GM19035 (cell line): Measurements from ENCODE around the gene ANKS1B.
A peak's percentile ranks its signal among the peaks of the same experiment; 100 is the strongest.
"Not testable (repeated sequence)": the region's sequence is repeated elsewhere in the genome, so short reads cannot be mapped to it uniquely, and the experiment has no call there.

ENCODE experiments used
- ATAC-seq: cut with Tn5 transposase; IDR thresholded peaks from one replicate; pipeline ENCODE4 v1.9.1; 2021; ENCODE audit not compliant: unreplicated experiment

ANKS1B gene

DNA sequence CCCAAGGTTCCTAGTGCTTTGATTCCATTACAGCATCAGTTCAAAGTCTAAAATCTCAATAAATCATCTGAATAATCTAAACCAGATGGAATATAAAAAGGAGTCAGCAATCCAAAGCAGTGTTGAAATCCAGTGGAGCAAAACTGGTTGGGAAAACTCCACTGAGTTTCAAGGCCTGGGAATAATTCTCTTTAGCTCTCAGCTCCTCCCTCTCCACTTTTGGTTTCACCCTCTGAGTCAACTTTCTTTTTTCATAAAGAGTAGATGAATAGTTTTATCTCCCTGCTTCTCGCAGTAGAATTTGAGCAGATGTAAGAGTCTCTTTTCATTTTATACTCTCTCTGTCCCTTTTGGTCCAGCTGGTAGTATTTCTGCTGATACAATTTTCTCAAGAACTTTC, 1001.1 kb downstream of the ANKS1B start:
- no peak for ATAC-seq

GRCh38 chr12:98980508-98980907, 1004.2 kb downstream of the ANKS1B start:
- ATAC-seq, result no peak

DNA sequence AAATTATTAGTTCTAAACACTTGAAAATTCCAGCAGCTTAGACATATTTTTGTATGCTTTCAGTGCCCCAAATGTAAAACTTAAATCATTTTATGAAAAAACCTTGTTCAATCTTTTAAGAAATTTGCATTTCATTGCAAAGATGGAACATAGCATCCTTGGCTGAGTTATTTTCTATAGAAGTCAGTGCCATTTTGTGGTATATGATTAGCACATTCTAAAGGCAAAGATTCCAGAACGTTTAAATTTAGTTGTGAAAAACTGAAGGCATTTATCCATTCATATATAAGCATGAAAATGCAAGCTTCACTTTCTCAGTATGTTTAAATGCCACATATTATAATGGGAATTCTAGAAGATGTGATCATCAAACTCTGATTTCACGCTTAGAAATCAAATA, 1007.5 kb downstream of the ANKS1B start:
- no peak for ATAC-seq

- ATAC-seq, result no peak
Observed at GRCh38 chr12:98974767-98975381, 1009.9 kb downstream of the ANKS1B start.

- no peak for ATAC-seq
Observed at GRCh38 chr12:98973395-98973794, 1011.3 kb downstream of the ANKS1B start.

- no peak for ATAC-seq
Observed at GRCh38 chr12:98970950-98971349, 1013.8 kb downstream of the ANKS1B start.

- ATAC-seq, result no peak
Observed at GRCh38 chr12:98970210-98970609, 1014.5 kb downstream of the ANKS1B start.

DNA sequence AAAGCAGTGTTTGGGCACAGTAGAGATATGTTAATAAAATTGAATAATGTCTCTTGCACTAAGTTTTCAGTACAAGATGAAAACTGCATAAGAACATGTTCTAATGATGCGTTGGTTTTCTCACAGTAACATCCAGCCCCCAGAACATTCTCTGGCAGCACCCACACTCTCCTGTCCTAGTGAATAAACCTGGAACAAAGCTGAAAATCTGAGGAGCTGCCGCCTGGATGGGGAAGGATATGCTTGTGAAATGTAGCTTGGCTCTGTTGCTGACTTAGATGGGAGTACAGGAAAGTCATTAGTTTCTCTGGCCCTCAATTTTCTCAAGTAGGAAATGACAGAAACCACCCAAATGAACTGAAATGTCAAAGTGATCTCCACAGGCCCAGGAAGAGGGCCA, 1015.8 kb downstream of the ANKS1B start:
- ATAC-seq, result no peak

- not testable (repeated sequence) for ATAC-seq
Observed at GRCh38 chr12:98957135-98957534, 1027.6 kb downstream of the ANKS1B start.

GRCh38 chr12:98955284-98955683, 1029.5 kb downstream of the ANKS1B start:
- ATAC-seq, result peak; percentile 89

- ATAC-seq, result no peak
Observed at GRCh38 chr12:98954506-98954905, 1030.2 kb downstream of the ANKS1B start.

DNA sequence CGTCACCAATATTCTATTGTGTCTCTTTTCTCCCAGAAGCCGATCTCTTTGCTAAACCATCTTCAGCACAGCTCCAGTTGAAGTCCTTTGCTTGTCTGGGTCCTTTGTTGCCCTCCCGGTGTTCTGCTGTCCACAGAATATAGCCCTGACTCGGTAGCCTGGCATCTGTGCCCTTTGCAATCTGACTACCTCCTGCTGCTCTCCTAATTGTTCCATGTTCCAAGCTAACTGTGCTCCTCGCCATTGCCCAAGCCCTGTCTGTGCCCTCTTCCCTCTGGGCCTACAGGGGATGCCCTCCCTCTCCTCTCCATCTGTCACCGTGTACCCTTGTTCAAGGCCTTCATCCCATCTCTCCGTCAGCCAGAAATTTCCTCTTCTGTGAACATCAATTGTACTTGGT, 1033.3 kb downstream of the ANKS1B start:
- no peak for ATAC-seq

- ATAC-seq, result no peak
Observed at GRCh38 chr12:98948343-98948949, 1036.3 kb downstream of the ANKS1B start.

DNA sequence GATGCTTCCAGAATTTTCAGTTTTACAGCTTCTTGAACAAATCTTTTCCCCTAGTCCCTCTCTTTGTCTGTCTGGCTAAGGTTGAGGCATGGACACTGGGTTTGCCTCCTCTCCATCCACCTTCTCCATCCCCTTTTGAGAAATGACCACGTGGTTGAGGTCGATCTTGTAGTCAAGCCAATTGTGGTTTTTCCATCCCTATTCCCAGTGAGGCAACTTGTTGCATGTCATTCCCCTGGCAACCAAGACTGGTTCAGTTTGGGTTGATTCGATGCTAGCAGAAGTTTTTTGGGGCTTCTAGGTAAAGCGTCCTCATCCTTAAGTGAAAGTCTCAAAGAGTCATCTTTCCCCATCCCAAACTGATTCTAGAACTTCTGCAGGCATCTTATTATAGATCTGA, 1038.9 kb downstream of the ANKS1B start:
- no peak for ATAC-seq

- no peak for ATAC-seq
Observed at GRCh38 chr12:98939926-98940325, 1044.8 kb downstream of the ANKS1B start.

DNA sequence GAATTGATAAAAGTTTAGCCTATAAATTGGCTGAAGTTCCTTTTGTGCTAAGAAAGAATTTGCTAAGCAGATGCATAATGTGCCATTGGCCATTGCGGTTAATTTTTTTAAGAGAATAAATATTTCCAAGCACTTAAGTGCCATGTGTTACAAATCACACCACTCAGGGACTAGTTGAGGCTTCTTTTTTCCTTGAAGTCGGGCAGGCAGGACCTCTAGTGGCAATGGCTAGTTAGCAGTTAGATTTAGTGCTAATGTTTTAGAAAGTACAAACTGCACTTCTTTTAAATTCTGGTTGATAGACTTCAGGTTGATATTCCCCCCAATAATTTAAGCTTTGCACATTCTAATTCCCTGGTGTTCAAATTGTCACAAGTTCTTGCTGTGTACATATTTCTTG, 1045.4 kb downstream of the ANKS1B start:
- ATAC-seq, result no peak

DNA sequence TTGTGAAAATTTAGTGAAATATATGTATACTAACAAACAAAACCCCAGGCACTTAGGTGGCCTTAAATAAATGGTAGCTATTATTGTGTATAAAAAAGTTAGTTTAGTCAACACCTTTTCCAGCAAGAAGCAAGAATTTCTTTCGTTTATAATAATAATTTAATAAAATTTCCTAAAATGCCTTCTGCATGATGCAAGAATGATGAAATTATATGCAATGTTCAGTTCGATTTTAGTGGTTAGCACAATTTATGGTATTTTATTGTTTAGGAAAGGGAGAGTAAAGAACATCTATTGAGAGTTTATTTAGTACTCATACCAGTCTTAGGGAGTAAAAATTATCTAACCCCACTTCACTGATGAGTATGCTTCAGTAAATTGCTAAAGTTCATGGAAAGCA, 1048.9 kb downstream of the ANKS1B start:
- no peak for ATAC-seq

GRCh38 chr12:98922871-98923270, 1061.9 kb downstream of the ANKS1B start:
- no peak for ATAC-seq

DNA sequence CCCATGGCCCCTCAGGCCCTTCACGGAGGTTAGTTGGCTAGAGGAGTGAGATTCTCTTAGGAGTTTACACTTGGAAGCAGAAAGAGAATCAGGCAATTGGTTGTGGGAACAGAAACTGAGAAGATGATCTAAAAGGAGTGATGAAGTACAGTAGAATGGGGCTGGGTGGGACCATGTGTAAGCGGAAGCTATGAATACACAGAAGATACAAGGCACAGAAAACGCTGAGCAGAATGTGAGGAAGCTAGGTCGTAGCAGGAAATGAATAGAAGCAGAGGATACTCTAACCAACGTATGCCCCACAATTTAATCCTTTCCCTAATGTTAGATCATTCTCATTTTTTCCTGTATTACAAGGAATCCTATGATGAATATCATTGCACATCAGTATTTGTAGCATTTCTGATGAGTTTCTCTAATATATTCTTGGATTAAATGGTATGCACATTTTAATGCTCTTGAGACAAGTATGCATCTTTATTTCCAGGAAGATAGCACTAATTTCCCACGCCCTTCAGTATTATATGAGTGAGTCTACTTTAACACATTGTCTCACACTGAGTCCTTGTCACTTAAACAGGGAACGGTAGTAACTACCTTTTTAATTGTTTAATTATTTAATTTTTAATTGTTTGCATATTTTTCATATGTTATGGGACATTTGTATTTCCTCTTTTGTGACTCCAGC, 1066.4 kb downstream of the ANKS1B start:
- no peak for ATAC-seq

GRCh38 chr12:98916106-98916505, 1068.6 kb downstream of the ANKS1B start:
- no peak for ATAC-seq

DNA sequence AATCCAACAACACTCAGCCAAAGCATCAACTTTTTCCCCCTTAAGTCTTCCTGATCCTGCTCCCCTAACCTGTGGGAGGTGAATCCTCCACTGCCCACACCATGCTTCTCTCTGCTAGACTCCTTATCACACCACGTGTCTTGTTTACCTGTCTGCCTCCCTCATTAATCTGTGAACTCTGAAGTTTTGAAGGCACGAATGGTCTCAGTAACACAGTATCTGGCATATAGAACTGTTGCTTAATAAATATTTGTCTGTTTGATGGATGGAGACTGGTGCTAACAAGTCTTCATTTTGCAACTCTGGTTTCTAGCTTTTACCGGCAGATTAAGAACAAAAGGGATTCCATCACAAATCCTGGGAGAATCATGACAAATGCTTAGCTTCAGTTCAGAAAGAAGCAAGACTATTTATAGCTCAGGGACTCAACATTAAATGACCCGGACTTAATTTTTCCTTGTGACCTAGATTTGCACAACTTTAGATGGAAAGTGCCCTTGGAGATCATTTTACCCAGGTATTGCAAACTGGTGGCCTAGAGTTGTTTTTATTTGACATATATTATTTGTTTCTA, 1072.2 kb downstream of the ANKS1B start:
- ATAC-seq, result no peak

DNA sequence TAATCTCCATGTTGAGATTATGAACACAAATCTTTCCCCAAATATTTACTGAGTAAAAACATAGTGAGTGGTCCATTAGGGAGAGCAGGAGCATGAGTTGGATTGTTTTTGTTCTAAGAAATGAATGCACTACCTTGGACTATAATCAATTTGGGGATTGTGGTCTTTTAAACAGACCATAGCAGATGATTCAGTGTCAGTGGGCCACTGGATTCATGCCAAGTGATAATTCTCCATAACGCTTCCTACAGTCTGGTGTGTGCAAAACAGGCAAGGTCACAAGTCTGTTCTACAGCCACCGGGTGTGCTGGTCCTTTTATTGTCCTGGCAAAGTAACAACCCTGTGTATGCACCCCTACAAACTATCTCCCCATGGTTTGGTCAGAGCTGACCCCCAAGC, 1073.3 kb downstream of the ANKS1B start:
- no peak for ATAC-seq
